HG02678 (cell line): ENCODE data around the gene KRTAP15-1.

Source experiments
- ATAC-seq: cut with Tn5 transposase; IDR thresholded peaks from one replicate; pipeline ENCODE4 v1.9.1; 2021; ENCODE audit warnings: mild to moderate bottlenecking, moderate library complexity; ENCODE audit not compliant: unreplicated experiment

Gene KRTAP15-1

DNA sequence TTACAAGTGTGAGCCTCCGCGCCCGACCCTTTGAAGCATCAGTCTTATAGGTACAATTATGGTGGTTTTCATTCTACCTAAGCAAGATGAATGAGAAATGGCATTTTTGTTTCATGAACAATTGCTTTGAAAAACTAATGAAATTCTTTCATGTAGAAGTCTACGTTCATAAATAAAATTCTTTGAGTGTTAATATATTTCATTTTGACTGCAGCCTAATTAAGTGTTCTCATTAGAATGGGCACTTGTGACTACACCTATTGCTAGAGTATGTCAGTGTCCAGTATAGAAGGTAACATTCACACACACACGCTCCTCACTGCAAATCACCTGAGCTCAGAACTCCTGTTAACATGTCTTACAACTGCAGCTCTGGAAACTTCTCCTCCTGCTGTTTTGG, at the start of gene KRTAP15-1:
Gene KRTAP15-1, plus strand, starts transcription at position 301 of the 400 bp plus-strand sequence. Its CDS starts 53 bp downstream, at position 354.
- ATAC-seq: no peak

DNA sequence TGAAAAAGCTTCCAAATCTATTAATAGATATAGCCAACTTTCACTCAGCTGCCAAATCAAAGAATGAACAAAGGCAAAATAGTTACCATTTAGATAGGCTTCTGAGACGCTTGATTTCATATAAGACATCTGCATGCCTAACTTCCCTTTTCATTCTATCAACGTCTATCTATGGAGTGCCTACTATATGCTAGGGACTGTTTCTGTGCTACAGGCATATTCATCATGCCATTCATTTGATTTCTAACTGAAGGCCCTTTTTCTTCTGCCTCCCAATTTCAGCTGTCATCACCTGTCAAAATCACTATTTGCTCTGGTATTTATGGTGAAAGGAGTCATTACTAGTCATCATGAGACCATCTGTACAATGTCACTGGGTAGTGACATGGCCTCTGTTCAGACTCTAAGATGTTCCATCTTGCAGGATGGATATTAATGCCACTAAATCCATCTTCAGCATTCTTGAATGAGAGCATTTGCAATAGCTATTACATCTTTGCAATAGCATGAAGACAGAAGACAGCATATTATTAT, 48.5 kb upstream of the KRTAP15-1 start:
- ATAC-seq: no peak

DNA sequence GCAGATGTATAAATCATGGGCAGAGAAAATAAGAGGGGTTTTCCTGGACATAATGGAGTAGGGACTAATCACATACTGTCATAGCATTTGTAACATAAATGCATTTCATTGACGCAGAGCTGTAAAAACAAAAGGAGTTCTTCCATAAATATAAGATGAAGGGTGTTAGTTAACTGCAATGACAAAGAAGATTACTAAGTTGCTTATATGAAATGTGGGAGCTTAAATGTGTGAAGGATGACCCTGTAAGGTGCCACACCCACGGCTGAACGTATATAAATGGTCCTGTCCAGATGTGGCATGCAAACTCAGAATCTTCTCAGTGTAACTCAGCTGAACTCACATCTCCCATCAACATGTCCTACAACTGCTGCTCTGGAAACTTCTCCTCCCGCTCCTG, 44.3 kb upstream of the KRTAP15-1 start, which contains the start of gene KRTAP13-1:
Gene KRTAP13-1, plus strand, starts transcription at position 301 of the 400 bp plus-strand sequence. Its CDS starts 56 bp downstream, at position 357.
- ATAC-seq: no peak

DNA sequence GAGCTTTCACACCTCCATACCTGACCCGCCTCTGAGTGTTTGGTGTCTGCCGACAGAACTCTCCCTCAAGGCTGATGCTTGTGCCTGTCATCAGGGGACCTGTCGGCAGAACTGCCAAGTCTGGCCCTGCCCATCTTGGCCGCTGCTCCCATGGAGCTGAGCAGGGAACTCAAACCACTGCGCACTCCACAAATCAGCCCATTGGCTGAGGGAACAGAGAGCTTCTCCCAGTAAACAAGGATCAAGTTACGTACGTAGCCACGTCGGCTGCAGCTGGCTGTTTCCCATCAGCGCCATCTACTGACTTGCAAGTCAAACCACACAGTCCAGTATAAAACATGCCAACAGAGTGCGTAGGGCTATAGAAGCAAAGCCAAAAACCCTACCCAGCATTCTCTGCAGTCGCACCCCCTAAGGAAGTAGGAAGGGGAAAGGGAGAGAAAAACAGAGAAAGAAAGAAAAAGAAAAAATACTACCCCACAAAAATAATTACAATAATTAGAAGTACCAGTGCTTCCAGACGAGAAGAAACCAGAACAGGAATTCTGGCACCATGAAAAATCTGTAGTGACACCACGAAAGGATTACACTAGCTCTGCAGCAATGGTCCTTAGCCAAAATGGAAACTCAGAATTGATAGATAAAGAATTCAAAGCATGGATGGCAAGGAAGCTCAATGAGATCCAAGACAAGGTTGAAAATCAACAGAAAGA, 31.1 kb upstream of the KRTAP15-1 start:
- no peak for ATAC-seq

DNA sequence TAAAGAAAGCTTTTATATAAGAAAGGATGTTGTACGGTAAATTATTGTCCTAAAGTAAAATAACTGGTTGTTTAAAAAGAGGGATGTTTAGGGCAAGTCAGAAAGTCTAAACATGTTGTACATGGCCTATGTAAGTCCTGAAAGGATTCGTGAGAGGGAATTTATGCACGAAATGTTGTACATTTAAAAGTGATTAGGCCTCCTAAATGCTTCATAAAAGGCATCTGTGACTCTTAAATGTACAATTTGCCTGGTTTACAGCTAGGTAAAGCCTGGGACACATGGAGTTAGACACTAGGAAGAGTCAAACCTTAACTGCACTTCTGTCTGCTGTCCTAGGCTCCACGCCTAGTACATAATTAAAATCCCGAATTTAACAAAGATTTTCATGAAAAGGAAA, 24.1 kb upstream of the KRTAP15-1 start:
- ATAC-seq: no peak

DNA sequence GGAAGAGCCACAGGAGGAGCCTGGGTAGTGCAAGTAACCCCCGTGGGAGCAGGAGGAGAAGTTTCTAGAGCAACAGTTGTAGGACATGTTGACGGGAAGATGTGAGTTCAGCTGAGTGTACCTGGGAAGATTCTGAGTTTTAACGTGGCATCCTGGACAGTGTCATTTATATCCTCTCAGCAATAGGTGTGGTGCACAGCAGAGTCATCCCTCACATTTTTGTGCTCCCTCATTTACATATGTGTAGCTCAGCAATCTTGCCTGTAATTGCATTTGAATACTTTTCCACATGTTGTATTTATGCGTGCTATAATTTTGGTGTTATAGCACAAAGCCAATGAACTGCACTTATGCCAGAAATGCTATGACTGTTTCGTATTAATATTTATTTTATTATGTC, 14.2 kb upstream of the KRTAP15-1 start, which contains the start of gene KRTAP13-3:
Gene KRTAP13-3, minus strand, starts transcription at position 101 of the 400 bp plus-strand sequence. Its CDS starts 14 bp downstream, at position 87.
- ATAC-seq: no peak

GRCh38 chr21:30426731-30427130, 13.3 kb upstream of the KRTAP15-1 start:
- ATAC-seq: no peak

DNA sequence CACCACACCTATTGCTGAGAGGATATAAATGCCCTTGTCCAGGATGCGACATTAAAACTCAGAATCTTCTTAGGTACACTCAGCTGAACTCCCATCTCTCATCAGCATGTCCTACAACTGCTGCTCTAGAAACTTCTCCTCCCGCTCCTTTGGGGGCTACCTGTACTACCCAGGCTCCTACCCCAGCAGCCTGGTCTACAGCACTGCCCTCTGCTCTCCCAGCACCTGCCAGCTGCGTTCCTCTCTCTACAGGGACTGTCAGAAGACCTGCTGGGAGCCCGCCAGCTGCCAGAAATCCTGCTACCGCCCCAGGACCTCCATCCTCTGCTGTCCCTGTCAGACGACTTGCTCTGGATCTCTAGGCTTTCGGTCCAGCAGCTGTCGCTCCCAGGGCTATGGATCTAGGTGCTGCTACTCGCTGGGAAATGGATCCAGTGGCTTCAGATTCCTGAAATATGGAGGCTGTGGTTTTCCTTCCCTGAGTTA, 9.9 kb upstream of the KRTAP15-1 start, which contains the start of gene KRTAP13-4:
Gene KRTAP13-4, plus strand, starts transcription at position 51 of the 486 bp plus-strand sequence. Its CDS starts 56 bp downstream, at position 107.
- ATAC-seq: no peak

- no peak for ATAC-seq
These were observed 5.9 kb upstream of the KRTAP15-1 start for GRCh38 chr21:30434033-30434631.

- ATAC-seq: no peak
These were observed 3.0 kb upstream of the KRTAP15-1 start for GRCh38 chr21:30437010-30437565.

DNA sequence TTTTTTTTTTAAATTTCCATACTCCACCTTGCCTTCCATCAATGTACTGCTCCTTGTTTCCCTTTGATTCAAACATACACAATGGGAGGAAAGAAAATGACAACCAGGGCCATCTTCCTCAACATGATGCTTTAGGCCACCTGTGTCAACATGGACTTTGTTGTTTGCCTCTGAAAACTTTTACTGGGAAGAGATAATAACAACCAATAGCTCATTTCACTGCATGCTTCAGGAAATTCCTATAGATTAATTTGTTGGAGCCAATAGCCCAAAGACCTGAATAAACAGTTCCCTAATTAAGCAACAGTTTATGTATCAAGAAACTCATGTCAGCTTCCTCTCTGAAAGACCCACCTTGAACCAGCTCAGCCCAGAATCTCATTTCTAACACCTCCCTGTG, 3.2 kb downstream of the KRTAP15-1 start:
- no peak for ATAC-seq

- ATAC-seq: no peak
These were observed 4.1 kb downstream of the KRTAP15-1 start for GRCh38 chr21:30444204-30444603.

- ATAC-seq: no peak
These were observed 7.0 kb downstream of the KRTAP15-1 start for GRCh38 chr21:30447056-30447455.

DNA sequence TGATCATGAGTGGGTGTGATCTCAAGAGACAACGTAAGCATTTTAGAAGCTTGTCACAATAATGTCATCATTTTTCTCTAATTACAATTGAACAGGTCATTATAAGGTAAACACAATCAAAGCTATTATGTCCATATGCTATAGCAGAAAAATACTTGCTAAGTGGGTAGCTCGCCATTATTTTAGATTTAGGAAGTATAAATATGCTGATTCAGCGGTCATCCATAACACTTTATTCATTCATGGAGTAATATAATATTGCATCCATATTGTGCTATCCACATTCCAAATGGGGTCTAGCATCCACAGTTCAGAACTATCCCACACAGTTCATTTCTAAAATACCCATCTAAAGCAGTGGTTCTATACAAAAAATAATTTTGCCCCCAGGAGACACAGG, 8.4 kb downstream of the KRTAP15-1 start:
- no peak for ATAC-seq

GRCh38 chr21:30463713-30464112, 23.6 kb downstream of the KRTAP15-1 start:
- no peak for ATAC-seq

- ATAC-seq: no peak
These were observed 29.0 kb downstream of the KRTAP15-1 start for GRCh38 chr21:30468900-30469714.

- ATAC-seq: no peak
These were observed 37.9 kb downstream of the KRTAP15-1 start for GRCh38 chr21:30478004-30478403.

GRCh38 chr21:30479259-30479658, 39.2 kb downstream of the KRTAP15-1 start:
- no peak for ATAC-seq

DNA sequence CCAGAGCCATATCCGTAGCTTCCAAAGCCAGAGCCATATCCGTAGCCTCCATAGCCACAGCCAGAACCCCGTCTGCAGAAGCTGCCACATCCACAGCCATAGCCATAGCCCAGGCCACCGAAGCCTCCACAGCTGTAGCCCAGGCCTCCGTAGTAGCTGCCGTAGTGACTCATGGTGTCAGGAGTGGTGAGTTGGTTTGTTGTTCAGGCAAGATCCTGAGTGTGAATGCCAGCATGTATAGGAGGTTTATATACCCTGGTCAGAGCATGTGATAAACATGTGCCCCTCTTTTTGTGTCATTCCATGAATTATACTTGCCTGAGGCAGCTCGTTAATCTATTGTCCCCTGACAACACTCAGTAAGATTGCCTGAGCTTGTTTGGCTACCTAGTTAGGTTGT, 40.1 kb downstream of the KRTAP15-1 start, which contains the start of gene KRTAP19-1:
Gene KRTAP19-1, minus strand, starts transcription at position 223 of the 400 bp plus-strand sequence. Its CDS starts 50 bp downstream, at position 173.
- ATAC-seq: no peak

GRCh38 chr21:30482130-30482529, 42.1 kb downstream of the KRTAP15-1 start:
- ATAC-seq: no peak
